Panc1 (cell line): ENCODE measurements around the gene ANAPC1.

ENCODE experiments used
- CTCF ChIP-seq: fragments of 450-650 bp; IDR thresholded peaks from 2 replicates; pipeline ENCODE4 v1.5.1; 2017; ENCODE audit warnings: mild to moderate bottlenecking
- POLR2AphosphoS5 ChIP-seq: IDR thresholded peaks from 2 replicates; pipeline ENCODE4 v1.6.1; 2012; ENCODE audit warnings: mild to moderate bottlenecking, low read depth, low read length, moderate library complexity
- REST ChIP-seq, 2 experiments: IDR thresholded peaks; 2 replicates each; pipeline ENCODE4 v1.6.1; 2011 to 2012; ENCODE audit warnings: low read depth in 2 of 2, control low read depth in 1 of 2, low read length in 1 of 2, mild to moderate bottlenecking in 1 of 2, moderate library complexity in 1 of 2; ENCODE audit not compliant: insufficient read depth in 1 of 2
- SIN3A ChIP-seq: IDR thresholded peaks from 2 replicates; pipeline ENCODE4 v1.6.1; 2012; ENCODE audit warnings: low read depth, mild to moderate bottlenecking, low read length, moderate library complexity, borderline replicate concordance; ENCODE audit not compliant: insufficient read depth
- TCF7L2 ChIP-seq: IDR thresholded peaks from 2 replicates; pipeline ENCODE4 v1.6.1; 2011; ENCODE audit warnings: mild to moderate bottlenecking, low read depth, low read length, inconsistent platforms

- TF ChIP-seq CTCF (no peak), POLR2AphosphoS5 (no peak), TCF7L2 (no peak), REST (IDR thresholded peaks at IDR 0.05; ENCODE audit: insufficient read depth in 1 of 2, low read depth in 2 of 2, low read length in 1 of 2) (no peak), SIN3A (no peak)
Measured at GRCh38 chr2:111884592-111884964, 585 bp upstream of the ANAPC1 start.
